Suppressor macrophage (primary cell): Measurements from ENCODE around the gene GZF1.

Experiments used
- DNase-seq, 4 experiments: peaks; one replicate each; pipeline ENCODE4 v3.0.0-alpha.2; 2020 to 2022

Gene GZF1

DNA sequence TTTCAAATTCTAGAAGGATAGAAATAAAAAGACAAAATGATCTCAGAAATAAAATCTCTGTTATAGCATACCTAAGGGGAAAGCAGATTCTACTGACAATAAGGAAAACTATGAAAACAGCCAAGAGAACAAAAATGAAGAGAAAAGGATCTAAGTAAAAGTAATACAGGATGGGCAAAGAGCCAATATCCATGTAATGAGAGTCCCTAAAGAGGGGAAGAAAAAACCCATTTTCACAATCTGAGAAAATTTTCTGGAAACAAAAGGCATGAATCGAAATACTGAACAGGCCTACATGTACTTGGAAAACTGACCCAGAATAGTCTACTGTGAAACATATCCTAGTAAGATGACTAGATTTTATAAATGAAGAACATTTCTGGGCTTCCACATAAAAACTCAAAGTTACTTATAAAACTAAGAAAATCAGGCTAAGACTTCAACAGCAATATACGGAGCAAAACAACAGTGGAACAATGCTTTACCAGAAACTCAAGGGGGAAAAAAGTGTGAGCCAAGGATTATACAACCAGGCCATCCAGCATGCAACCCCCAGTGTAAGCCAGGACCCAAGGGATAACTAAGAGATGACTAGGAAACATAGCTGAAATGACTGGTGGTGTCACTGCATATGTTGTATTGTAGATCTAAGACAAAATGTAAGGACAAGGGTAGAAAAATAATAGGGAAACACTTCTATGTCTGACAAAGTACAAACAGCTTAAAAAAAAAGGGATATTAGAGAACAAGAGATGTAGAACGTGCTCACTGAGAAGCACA is 49.1 kb downstream of the GZF1 start:
- no peak for DNase-seq

DNA sequence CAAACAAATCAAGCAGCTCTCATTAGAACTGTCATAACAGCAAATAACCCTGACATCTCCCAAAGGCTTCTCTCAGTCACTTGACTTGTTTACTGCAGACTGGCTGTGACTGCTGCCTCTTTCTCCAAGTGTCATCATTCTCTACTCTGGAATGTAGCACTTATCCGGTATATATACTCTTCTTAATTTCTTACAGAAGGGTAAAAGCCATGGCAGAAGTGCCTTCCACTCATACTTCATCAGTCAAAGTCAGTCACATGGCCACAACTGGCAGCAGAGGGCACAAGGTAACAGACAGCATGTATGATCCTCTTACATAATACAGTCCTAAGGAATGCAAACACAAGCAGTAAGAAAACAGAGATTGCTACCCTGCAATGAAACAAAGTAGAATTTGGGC is 50.0 kb downstream of the GZF1 start:
- DNase-seq = peak; percentile 21 to 46 (median 40)

DNA sequence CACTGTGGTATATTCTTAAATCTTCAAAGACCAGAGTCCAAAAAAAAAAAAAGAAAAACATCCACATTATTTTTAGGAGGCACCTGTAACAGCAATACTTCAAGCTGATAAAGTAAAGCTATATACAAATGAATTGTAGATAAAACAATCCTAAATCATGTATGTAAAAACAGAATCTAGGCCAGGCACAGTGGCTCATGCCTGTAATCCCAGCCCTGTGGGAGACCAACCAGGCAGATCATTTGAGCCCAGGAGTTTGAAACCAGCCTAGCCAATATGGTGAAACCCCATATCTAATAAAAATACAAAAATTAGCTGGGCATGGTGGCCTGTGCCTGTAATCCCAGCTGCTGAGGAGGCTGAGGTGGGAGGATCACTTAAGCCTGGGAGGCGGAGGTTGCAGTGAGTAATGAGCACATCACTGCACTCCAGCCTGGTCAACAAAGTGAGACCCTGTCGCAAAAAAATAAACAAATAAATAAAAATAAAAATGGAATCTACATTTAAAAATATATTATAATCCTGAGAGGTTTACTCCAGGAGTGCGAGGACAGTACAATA is 52.0 kb downstream of the GZF1 start:
- no peak for DNase-seq

GRCh38 chr20:23414526-23415188 is 52.7 kb downstream of the GZF1 start:
- DNase-seq = no peak

DNA sequence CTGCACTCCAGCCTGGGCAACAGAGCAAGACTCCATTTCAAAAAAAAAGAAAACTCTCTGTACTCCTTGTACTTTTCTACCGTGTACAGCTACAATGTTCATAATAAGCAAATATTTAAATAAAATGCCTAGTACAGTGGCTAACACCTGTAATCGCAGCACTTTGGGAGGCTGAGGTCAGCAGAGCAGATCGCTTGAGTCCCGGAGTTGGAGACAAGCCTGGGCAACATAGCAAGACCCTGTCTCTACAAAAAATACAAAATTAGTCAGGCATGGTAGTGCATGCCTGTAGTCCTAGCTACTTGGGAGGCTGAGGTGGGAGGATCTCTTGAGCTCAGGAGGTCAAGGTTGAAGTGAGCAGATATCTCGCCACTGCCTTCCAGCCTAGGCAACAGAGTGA is 53.6 kb downstream of the GZF1 start:
- no peak for DNase-seq

DNA sequence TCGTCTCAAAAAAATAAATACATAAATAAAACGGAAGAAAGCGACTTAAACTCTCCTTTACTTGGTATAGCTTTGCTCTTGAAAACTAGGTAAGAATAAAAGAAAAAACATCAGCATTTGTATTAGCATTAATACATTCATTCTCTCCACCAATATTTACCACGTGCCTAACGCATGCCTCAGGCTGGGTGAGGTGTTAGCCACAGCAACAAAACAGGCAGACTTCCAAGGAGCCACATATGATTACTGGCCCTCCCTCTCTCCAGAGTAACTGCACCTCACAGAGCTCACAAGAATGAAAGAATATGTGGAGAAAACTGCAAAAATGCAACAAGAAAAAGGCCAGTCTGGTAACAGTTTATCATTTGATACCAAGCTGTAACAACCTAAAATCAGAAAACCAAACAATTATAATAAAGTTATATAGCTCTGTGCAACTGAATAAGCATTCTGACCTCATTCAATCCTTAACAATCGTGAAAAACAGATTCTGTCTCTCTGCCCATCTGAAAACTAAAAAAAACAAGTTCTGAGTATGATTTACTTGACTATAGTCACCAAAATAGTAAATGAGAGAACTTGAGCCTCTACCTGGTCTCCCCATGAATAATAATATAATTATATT is 54.1 kb downstream of the GZF1 start:
- no peak for DNase-seq

- no peak for DNase-seq
Measured at GRCh38 chr20:23417861-23418260, 55.9 kb downstream of the GZF1 start.

DNA sequence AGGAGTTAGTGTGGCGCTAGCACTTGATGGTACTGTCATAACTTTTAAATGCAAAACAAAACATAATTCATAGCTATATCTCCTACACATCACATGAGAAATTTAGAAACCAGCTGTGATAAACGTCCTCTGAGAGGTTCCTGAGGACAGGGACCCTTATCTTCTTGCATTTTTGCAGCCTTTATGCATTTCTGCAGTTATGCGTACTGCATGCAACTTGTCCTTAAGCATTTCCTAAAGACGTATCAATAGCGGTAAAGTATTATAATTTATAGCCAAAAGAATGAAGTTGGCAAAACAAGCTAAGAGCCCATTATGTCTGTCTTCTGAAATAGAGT is 57.6 kb downstream of the GZF1 start:
- no peak for DNase-seq

DNA sequence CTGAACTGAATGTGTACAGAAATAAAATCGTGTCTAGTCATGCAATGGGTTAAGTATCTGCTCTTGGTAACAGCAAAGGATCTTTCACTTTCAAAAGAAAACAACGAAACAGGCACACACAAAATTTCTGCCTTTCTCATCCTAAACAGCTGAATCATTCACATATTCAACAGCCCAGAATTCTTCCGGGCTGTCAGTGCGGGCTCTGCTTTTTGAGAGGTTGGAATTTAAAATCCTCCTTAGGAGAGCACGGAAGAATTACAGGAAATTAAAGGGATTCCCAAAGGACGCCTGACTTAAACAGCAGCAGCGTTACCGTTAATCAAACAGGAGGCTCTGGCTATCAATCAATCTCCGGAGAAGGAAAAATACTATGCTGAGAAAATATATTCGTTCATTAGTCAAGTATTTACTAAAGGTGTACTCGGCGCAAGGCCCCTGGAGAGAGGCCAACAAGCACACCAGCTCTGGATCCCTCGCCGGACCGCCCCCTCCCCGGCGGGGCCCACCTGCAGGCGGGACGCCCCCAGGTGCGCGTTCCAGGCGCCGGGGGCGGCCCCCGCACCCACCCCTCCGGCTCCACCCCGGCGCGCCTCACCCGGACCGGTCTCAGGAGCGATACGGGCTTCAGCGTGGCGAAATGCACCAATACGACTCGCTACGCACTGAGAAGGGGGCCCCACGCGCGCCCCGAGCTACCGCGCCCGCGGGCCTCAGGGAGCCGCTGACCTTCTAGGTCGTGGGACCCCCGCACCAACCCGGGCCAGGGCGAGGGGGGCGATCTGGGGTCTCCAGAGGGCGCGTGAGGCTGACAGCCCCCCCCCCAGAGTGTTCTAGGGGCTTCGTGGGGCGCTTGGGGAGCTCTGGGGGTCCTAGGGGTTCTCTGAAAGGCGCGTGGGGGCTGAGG is 58.3 kb downstream of the GZF1 start:
- DNase-seq = peak in 3 of 4 experiments; percentile 44 to 66 (median 49)

GRCh38 chr20:23420943-23421931 is 59.3 kb downstream of the GZF1 start, which contains the start of gene NAPB:
TSS of gene NAPB (minus strand) at chr20:23421488. CDS start at chr20:23421402, 86 bp downstream.
- peak; percentile 96 to 98 (median 97) for DNase-seq
